Right renal cortex interstitium (tissue), 3 donors: ENCODE results near the gene ARMC10. TPM values are rescaled to one million over a fixed set of nuclear protein-coding genes. Genes with fewer than 3 reads are reported as not detected.

Experiments used
- polyA plus RNA-seq, 3 donors: library from polyadenylated mRNA; unstranded; fragments of 120-200 nt; gene quantifications; one replicate each; pipeline ENCODE4 v1.2.1, GENCODE V29; 2013; ENCODE audit not compliant: insufficient read length in 3 of 3

The ARMC10 gene
- polyA plus RNA-seq, 3 donors = 57.8 to 73.0 (median 65.5) TPM

Other genes with a start within 250 kb of the ARMC10 start
- gene LRRC17, start 162.1 kb upstream of the ARMC10 start, polyA plus RNA-seq = 10 to 100 TPM; 79.7 to 92.7 (median 86.7) TPM
- gene FBXL13, start 344 bp upstream of the ARMC10 start, polyA plus RNA-seq = 1 to 10 TPM; 2.8 to 3.0 (median 2.9) TPM
- 10 to 100 TPM; 33.4 to 39.5 (median 38.8) TPM for gene NAPEPLD, start 74.0 kb downstream of the ARMC10 start, polyA plus RNA-seq
- gene PMPCB, start 222.3 kb downstream of the ARMC10 start, polyA plus RNA-seq = 100 to 1,000 TPM; 109 to 122 (median 110) TPM